Omental fat pad (tissue), 4 donors: ENCODE results near the gene FGFBP3. TPM values are rescaled to one million over a fixed set of nuclear protein-coding genes. Genes with fewer than 3 reads are reported as not detected.

Experiments
- ATAC-seq: fragments of 150-250 bp; one replicate; pipeline ENCODE4 v1.9.1; 2016; ENCODE audit warnings: mild to moderate bottlenecking, moderate library complexity; ENCODE audit not compliant: low FRiP score
- DNase-seq: peaks from one replicate; pipeline ENCODE4 v3.0.0-alpha.2; 2019; ENCODE audit warnings: low spot score
- total RNA-seq, 4 donors: library from RNA; depleted of rRNA; stranded (reverse); fragments of >200 nt; gene quantifications; one replicate each; pipeline ENCODE4 v1.1.0, GENCODE V29; 2016
- TF ChIP-seq, protein P1 (sequence below), 3 donors: fragments of 450-650 bp; IDR thresholded peaks; one replicate each; pipeline ENCODE4 v1.5.1; 2016 to 2017; ENCODE audit warnings: antibody characterized with exemption in 3 of 3, mild to moderate bottlenecking in 3 of 3, moderate library complexity in 2 of 3

The FGFBP3 gene
- total RNA-seq, 4 donors from 2014 or later = 0.28 to 3.0 (median 0.70) TPM

DNA sequence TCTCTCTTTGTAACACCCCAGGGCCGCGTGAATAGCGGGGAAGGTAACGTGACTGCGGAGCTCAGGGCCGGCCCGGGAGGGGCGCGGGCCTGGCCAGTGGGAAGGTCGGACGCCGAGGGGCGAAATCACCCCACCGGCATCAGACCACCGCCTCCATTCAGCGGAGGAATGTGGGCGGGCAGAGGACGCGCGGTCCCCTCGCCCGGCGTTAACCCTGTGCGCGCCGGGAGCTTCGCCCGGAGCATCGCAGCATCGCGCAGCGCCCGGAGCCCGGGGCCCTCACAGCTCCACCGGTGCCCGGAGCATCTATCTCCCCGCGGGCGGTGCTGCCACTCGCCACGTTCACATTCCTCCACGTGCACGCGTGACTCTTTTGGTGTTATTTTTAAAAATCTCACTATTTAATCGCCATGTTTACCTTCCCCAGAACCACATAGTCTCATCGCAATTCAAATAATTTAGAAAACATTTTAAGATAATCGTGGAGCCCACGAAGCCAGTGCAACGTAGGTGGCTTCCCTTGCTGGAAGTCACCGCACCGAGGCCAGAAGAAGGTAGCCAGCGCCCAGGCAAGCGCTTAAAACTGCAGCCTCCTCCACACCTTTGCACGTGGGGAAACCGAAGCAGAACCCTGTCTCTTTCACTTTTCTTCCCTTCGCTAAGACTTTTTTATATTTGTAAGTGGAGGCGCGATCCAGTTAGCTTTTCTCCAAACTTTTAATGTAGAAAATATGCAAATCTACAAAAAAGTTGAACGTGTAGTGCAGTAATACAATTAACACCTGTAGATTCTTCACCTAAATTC is 21.8 kb downstream of the FGFBP3 start:
- ATAC-seq (peak; percentile 76), DNase-seq (no peak)
- TF ChIP-seq, protein P1, sequence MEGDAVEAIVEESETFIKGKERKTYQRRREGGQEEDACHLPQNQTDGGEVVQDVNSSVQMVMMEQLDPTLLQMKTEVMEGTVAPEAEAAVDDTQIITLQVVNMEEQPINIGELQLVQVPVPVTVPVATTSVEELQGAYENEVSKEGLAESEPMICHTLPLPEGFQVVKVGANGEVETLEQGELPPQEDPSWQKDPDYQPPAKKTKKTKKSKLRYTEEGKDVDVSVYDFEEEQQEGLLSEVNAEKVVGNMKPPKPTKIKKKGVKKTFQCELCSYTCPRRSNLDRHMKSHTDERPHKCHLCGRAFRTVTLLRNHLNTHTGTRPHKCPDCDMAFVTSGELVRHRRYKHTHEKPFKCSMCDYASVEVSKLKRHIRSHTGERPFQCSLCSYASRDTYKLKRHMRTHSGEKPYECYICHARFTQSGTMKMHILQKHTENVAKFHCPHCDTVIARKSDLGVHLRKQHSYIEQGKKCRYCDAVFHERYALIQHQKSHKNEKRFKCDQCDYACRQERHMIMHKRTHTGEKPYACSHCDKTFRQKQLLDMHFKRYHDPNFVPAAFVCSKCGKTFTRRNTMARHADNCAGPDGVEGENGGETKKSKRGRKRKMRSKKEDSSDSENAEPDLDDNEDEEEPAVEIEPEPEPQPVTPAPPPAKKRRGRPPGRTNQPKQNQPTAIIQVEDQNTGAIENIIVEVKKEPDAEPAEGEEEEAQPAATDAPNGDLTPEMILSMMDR (IDR thresholded peaks at IDR 0.05) = no peak

DNA sequence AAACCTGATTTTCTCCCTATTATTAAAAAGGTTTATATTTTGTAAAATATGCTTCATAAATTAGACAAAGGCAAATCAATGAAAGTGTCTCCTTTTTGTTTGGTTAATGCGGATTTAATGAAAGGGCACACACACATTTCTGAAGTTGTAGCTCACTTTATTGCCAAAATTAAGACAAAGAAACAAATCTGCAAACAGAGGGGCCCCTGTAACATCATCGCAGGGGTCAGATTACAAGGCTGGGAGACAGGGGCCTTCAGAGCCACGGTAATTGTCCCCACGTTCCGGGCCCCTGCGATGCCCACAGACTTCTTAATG is 22.4 kb downstream of the FGFBP3 start:
- DNase-seq = no peak
- TF ChIP-seq, protein P1 (IDR thresholded peaks at IDR 0.05) = no peak
- no peak for ATAC-seq

DNA sequence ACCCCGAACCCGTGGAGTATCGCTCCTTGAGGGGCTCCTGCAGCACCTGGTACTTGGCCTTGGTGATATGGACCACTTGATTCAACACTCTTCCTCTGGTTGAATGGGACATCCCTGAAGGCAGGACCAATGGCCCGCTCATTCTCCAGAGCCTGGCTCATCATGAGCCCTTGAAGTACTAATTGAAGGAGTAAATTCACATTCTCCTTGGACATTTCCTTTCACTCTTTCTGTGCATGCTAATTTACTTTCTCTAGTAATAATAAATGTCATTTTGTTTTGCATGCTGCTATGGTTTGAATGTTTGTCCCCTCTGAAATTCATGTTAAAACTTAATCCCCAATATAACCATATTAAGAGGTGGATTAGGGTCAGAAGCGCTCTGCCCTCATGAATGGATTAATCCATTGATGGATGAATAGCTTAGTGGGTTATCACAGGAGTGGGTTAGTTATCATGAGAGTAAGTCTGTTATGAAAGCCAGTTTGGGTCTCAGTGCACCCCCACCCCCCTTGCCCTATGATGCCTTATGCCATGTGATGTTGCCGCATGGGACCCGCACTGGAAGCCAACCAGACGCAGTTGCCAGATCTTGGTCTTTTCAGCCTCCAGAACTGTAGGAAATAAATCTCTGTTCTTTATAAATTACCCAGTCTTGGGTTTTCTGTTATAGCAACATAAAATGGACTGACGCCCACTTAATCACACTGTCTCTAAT is 23.8 kb downstream of the FGFBP3 start:
- no peak for DNase-seq
- TF ChIP-seq, protein P1 (IDR thresholded peaks at IDR 0.05) = no peak
- ATAC-seq = no peak

DNA sequence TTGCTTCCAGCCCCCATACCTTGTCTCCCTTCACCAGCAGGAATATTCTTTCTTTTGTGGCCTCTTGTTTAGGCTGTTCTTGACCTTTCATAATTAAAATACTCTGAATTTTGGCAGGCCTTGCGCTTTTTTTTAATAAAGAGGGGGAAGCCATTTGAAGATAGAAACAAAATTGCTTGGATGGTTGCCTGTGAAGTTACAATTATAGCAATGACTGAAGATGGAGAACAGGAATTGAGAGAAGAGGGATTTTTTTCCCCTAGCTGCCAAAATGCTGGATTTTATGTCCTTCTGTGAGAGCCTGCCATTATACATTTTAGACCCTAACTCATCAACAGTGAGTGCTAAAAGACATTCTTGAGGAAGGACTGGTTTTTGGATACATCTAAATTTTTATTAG is 24.8 kb downstream of the FGFBP3 start:
- TF ChIP-seq, protein P1 (IDR thresholded peaks at IDR 0.05) = no peak
- ATAC-seq = no peak
- no peak for DNase-seq

DNA sequence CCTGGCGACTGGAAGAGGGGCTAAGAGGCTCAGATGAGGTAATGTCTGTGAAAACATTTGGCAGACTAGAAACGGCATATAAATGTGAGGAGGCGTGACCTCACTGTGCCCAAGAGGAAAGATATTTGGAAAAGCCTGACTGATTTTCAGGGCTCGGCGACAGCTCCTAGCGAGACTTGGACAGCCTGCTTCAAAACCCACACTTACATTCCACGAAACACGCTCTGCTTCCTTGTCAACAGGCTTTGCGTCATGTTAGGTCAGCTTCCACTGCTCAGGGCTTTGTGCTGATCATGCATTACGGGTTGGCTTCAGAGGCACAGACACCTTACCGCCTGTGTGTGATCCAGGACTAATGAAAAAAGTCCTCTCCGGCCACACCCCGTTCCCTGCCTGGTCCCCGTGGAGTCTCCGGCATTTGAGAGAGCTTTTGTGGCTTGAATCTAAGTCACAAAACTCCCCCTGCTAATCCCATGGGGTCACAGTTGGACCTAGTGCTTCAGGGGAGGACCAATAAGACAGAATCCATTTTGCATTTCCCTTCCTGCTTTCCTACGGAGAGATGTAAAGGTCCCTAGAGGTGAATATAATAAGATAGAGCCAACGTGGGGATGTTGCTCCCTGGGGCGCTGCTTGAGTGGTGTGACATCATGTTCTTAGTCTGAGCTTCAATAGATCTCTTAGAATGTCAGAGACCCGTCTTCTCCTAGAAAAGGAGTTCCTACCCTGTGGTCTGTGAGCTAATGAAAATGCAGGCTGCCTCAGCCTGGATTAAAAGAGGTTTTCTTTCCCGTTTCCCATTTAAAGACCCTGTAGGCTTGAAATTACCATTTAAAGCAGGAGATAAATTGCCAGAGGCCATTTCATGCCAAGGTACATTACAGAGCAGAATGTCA is 25.5 kb downstream of the FGFBP3 start:
- no peak for DNase-seq
- no peak for ATAC-seq

DNA sequence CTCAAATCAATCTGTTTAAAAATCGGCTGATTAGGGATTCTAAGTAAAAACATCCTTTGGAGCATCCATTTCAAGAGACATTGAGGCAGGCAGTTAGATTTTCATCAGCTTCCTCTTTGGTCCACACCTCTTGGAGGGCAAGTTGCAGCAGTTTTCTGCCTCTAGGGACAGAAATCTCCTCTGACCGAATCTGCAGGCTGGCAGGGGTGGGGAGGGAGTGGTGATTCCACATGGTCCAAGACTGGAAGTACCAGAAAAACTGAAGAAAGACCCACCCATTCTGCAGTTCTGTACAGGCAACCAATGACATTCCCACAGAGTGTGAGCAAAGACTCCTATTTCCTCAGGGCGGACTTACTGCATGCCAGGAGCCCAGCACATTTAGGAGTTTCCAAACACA is 29.0 kb downstream of the FGFBP3 start:
- TF ChIP-seq, protein P1 (IDR thresholded peaks at IDR 0.05) = no peak
- DNase-seq (no peak), ATAC-seq (no peak)

More for the DNA sequence above, 25.5 kb downstream of the FGFBP3 start:
- TF ChIP-seq, protein P1 (IDR thresholded peaks at IDR 0.05) = no peak
